Pancreas (tissue), 10 donors: ENCODE results near the gene PHYHIPL. TPM values are rescaled to one million over a fixed set of nuclear protein-coding genes. Genes with fewer than 3 reads are reported as not detected.
"Not testable (repeated sequence)": the region's sequence is repeated elsewhere in the genome, so short reads cannot be mapped to it uniquely, and the experiment has no call there.

Source experiments
- ATAC-seq, 4 donors: fragments of 200-7000 bp; cut with Tn5 transposase; one replicate each; pipeline versions ENCODE4 v1.8.0 to v1.9.1; 2020; ENCODE audit warnings: mild to moderate bottlenecking in 4 of 4, moderate library complexity in 4 of 4
- DNase-seq, 6 donors: peaks; one replicate each; pipeline ENCODE4 v3.0.0-alpha.2; 2020
- FAIRE-seq: peaks from 2 replicates; lab custom pipeline; 2012; peaks lifted over from hg19 to GRCh38; lab: Jason Lieb, UNC
- H3K27ac ChIP-seq, 4 donors: fragments of 200-600 bp; sonication (generic); 1 replicate in 3 of 4; 2 replicates in 1 of 4; pipeline versions ENCODE4 v1.5.0 to v1.8.0; 2020
- H3K27me3 ChIP-seq, 4 donors: fragments of 200-600 bp; one replicate each; pipeline ENCODE4 v1.8.0; 2021
- H3K36me3 ChIP-seq, 3 donors: fragments of 200-600 bp; sonication (generic) in 1 of 3; one replicate each; pipeline versions ENCODE4 v1.5.0 to v1.8.0; 2020 to 2021
- H3K4me1 ChIP-seq, 3 donors: fragments of 200-600 bp; one replicate each; pipeline ENCODE4 v1.8.0; 2021
- H3K4me3 ChIP-seq, 4 donors: fragments of 200-600 bp; sonication (generic) in 2 of 4; one replicate each; pipeline versions ENCODE4 v1.5.0 to v1.8.0; 2020 to 2021
- H3K9me3 ChIP-seq, 4 donors: fragments of 200-600 bp; one replicate each; pipeline ENCODE4 v1.8.0; 2021
- CTCF ChIP-seq, 4 donors: fragments of 200-600 bp; sonication (generic) in 3 of 4; IDR thresholded peaks; one replicate each; pipeline versions ENCODE4 v1.5.0 to v1.8.0; 2021; ENCODE audit warnings: antibody characterized with exemption in 4 of 4
- WGBS, 2 donors: extraction: QIAGEN DNeasy Blood & Tissue Kit; methylation state at CpG; one replicate each; pipeline ENCODE4 v1.1.7; 2013; 5-methylcytosine and 5-hydroxymethylcytosine counted together
- intact Hi-C, 3 donors: fragments of 100-400 bp; cut with DNase I; formaldehyde crosslinking; loops; one replicate each; pipeline versions ENCODE4 v1.11.1 to v1.14.2; 2022
- polyA plus RNA-seq, 2 donors: library from polyadenylated mRNA; stranded (reverse); fragments of 200-250 nt; gene quantifications; one replicate each; pipeline ENCODE4 v1.2.3, GENCODE V29; 2013
- total RNA-seq, 6 donors: library from RNA; stranded (reverse); fragmentation: NEBNext Ultra II Directional in 4 of 6; extraction: Animal tissue kit (Norgen Biotek cat#: 25700) in 4 of 6; gene quantifications; one replicate each; pipeline versions ENCODE4 v1.2.1 to v1.2.4, GENCODE V29; 2021 to 2023
- donor health status: healthy with polysubstance abuse.
- donor health status: DM: no; HTN: no; CAD: no; lungs with moderate emphysema.
- donor health status: DM: no; HTN: no; CAD: no.
- donor health status: control.
- donor health status: control.
- donor health status: Bipolar disorder and iron deficiency.
- donor health status: DM: yes; HTN: yes; CAD: no.
- donor health status: DM: no; HTN: no; CAD: no.
- donor health status: DM: no; HTN: no; CAD: no.
- donor health status: DM: yes; HTN: yes; CAD: no.

The PHYHIPL gene
- total and polyA plus RNA-seq, 8 donors = 1.9 to 12.8 (median 5.4) TPM

DNA sequence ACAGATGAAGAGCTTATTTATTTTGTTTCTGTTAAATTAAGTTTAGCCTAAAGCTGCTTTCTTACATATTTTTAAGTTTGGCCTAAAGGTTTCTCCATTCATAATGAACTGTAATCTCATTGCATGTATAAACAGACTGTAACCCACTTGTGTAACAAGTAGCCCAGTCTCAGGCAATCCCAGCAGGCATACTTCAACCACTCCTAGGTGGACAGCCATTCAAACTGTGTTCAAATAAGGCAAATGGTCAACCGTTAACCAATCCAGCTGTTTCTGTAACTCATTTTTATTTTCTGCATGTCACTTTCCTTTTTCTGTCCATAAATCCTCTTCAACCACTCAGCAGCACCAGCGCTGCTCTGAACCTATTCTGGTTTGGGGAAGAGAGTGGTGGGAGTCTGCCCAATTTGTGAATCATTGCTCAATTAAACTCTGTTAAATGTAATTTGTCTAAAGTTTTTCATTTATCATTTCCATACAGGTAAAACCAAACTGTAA lies 35.9 kb downstream of the PHYHIPL start:
- no peaks in the 10 kb centered on the region for H3K9me3 ChIP-seq
- TF ChIP-seq CTCF (IDR thresholded peaks at IDR 0.05) = no peak
- 83 to 97% methylated on average over 2 of the region's 2 CpGs for WGBS, 2 donors
- no peaks in the 10 kb centered on the region for H3K27me3 ChIP-seq
- FAIRE-seq = no peak
- no peak for DNase-seq
- H3K4me1 ChIP-seq = no peaks in the 10 kb centered on the region
- no peak overlapping the region for H3K4me3 ChIP-seq
- H3K36me3 ChIP-seq = no peaks in the 10 kb centered on the region
- ATAC-seq = no peak
- intact Hi-C loops = no loop called here
- no peak overlapping the region for H3K27ac ChIP-seq

GRCh38 chr10:59214160-59214559 lies 37.7 kb downstream of the PHYHIPL start:
- 98 to 99% methylated on average over 1 of the region's 1 CpG for WGBS, 2 donors
- intact Hi-C loops = no loop called here

DNA sequence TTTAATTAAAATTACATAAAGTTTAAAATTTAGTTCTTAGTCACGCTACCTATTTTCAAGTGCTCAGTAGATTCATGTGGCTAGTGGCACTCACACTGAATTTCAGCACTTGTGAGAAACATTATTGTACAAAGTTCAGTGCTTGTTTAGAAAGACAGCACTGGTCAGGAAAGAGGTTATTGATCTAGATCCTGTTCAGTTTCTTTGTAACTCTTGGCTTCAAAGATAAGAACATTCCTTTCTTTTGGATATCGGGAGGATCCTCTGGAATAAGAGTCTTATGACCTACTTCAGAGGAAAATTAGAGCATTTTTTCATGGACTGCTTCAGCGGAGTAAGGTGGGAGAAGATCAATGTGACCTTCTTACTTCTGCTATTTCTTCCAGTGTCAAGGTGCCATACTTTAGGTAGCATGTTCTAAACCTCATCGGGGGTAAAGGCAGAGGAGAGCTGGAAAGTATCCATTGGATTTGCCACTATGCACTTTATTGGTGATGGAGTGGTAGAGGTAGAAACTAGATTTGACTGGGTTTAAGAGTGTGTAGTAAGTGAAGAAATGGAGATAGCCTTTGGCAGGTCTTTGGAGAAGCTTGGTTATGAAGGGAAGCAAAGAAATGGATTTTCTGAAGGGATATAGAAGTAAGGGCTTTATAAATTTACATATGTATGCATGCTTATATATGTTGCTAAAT lies 39.9 kb downstream of the PHYHIPL start:
- WGBS, 2 donors = 54% methylated on average over 4 of the region's 4 CpGs
- H3K27ac ChIP-seq = no peak overlapping the region
- no peaks in the 10 kb centered on the region for H3K36me3 ChIP-seq
- H3K4me3 ChIP-seq = no peak overlapping the region
- H3K9me3 ChIP-seq = no peaks in the 10 kb centered on the region
- ATAC-seq (no peak), FAIRE-seq (no peak), DNase-seq (no peak)
- intact Hi-C loops = no loop called here
- no peaks in the 10 kb centered on the region for H3K27me3 ChIP-seq
- peaks cover 0 to 7% (median 0%) of the 10 kb centered on the region in 3 donors for H3K4me1 ChIP-seq
- no peak for TF ChIP-seq CTCF (IDR thresholded peaks at IDR 0.05)

More at GRCh38 chr10:59214160-59214559, 37.7 kb downstream of the PHYHIPL start:
- Histone ChIP-seq H3K4me3 (no peak overlapping the region), H3K27ac (no peak overlapping the region), H3K36me3 (no peaks in the 10 kb centered on the region), H3K9me3 (no peaks in the 10 kb centered on the region), H3K4me1 (no peaks in the 10 kb centered on the region), H3K27me3 (no peaks in the 10 kb centered on the region)
- FAIRE-seq = no peak
- ATAC-seq = no peak
- no peak for DNase-seq
- no peak for TF ChIP-seq CTCF (IDR thresholded peaks at IDR 0.05)

- H3K27ac ChIP-seq = no peak overlapping the region
- intact Hi-C loops = no loop called here
- no peaks in the 10 kb centered on the region for H3K36me3 ChIP-seq
- H3K27me3 ChIP-seq = no peaks in the 10 kb centered on the region
- H3K4me3 ChIP-seq = no peak overlapping the region
- ATAC-seq (peak in 3 of 4 donors; percentile 65 to 87 (median 74)), FAIRE-seq (no peak), DNase-seq (no peak)
- no peaks in the 10 kb centered on the region for H3K9me3 ChIP-seq
- H3K4me1 ChIP-seq = peaks cover 0 to 14% (median 7%) of the 10 kb centered on the region in 3 donors
- no peak for TF ChIP-seq CTCF (IDR thresholded peaks at IDR 0.05)
These were observed 46.3 kb downstream of the PHYHIPL start for GRCh38 chr10:59222788-59223187.

DNA sequence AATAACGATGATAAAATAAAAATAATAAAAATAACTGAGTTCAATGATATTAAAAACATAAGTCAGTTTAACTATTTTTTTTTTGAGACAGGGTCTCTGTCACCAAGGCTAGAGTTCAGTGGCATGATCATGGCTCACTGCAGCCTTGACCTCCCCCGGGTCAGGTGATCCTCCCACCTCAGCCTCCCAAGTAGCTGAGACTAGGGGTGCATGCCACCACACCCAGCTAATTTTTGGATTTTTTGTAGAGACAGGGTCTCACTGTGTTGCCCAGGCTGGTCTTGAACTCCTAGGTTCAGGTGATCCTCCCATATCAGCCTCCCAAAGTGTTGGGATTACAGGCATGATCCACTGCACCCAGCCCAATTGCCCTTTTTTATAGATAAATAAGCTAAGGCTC lies 47.2 kb downstream of the PHYHIPL start:
- ATAC-seq, H3K27ac ChIP-seq, H3K36me3 ChIP-seq, H3K27me3 ChIP-seq, H3K4me3 ChIP-seq, DNase-seq, intact Hi-C loops, FAIRE-seq, H3K9me3 ChIP-seq: not testable (repeated sequence)
- WGBS, 2 donors = 93 to 94% methylated on average over 2 of the region's 2 CpGs
- H3K4me1 ChIP-seq = peaks cover 0 to 14% (median 7%) of the 10 kb centered on the region in 3 donors
